ENCODE results near the gene DAAM2.

- TF ChIP-seq, protein P1, sequence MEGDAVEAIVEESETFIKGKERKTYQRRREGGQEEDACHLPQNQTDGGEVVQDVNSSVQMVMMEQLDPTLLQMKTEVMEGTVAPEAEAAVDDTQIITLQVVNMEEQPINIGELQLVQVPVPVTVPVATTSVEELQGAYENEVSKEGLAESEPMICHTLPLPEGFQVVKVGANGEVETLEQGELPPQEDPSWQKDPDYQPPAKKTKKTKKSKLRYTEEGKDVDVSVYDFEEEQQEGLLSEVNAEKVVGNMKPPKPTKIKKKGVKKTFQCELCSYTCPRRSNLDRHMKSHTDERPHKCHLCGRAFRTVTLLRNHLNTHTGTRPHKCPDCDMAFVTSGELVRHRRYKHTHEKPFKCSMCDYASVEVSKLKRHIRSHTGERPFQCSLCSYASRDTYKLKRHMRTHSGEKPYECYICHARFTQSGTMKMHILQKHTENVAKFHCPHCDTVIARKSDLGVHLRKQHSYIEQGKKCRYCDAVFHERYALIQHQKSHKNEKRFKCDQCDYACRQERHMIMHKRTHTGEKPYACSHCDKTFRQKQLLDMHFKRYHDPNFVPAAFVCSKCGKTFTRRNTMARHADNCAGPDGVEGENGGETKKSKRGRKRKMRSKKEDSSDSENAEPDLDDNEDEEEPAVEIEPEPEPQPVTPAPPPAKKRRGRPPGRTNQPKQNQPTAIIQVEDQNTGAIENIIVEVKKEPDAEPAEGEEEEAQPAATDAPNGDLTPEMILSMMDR (conservative IDR thresholded peaks at IDR 0.05 in 1 of 2, IDR thresholded peaks at IDR 0.05 in 1 of 2; ENCODE audit: low read depth in 1 of 2, low read length in 2 of 2): no peak
- no peak for TF ChIP-seq EZH2 (IDR thresholded peaks at IDR 0.05; ENCODE audit: low read length, missing control alignments)
These were observed 78.8 kb downstream of the DAAM2 start for GRCh38 chr6:39870950-39871349.
